Right atrium auricular region (tissue), 2 donors: Measurements from ENCODE around the gene SEMA3C. TPM values are rescaled to one million over a fixed set of nuclear protein-coding genes. Genes with fewer than 3 reads are reported as not detected.
A peak's percentile ranks its signal among the peaks of the same experiment; 100 is the strongest.

Source experiments
- DNase-seq: peaks from one replicate; pipeline ENCODE4 v3.0.0-alpha.2; 2019; ENCODE audit warnings: low spot score
- H3K27ac ChIP-seq, 2 donors: fragments of 200-600 bp; sonication (generic); 1 replicate in 1 of 2; 2 replicates in 1 of 2; pipeline ENCODE4 v1.5.1; 2016 to 2019
- H3K27me3 ChIP-seq, 2 donors: fragments of 200-600 bp; sonication (generic); one replicate each; pipeline versions ENCODE4 v1.5.1 to v1.6.0; 2017 to 2019
- H3K36me3 ChIP-seq: fragments of 200-600 bp; sonication (generic); one replicate; pipeline ENCODE4 v1.5.1; 2016
- H3K4me1 ChIP-seq, 2 donors: fragments of 200-600 bp; sonication (generic); one replicate each; pipeline versions ENCODE4 v1.5.1 to v1.6.0; 2017 to 2019
- H3K4me3 ChIP-seq, 2 donors: fragments of 200-600 bp; sonication (generic); 1 replicate in 1 of 2; 2 replicates in 1 of 2; pipeline ENCODE4 v1.5.1; 2017 to 2019; ENCODE audit warnings: mild to moderate bottlenecking in 1 of 2, moderate library complexity in 1 of 2
- H3K9me3 ChIP-seq, 2 donors: fragments of 200-600 bp; sonication (generic); one replicate each; pipeline ENCODE4 v1.5.1; 2019
- total RNA-seq, 2 donors: library from RNA; depleted of rRNA; stranded (reverse); fragments of >200 nt; gene quantifications; one replicate each; pipeline ENCODE4 v1.1.0, GENCODE V29; 2016
- TF ChIP-seq, protein P1 (sequence below), 2 donors: fragments of 200-600 bp; sonication (generic); IDR thresholded peaks; one replicate each; pipeline ENCODE4 v1.5.1; 2019; ENCODE audit warnings: antibody characterized with exemption in 2 of 2

SEMA3C gene
- total RNA-seq, 2 donors from 2014 or later: 58.3 to 61.6 TPM

DNA sequence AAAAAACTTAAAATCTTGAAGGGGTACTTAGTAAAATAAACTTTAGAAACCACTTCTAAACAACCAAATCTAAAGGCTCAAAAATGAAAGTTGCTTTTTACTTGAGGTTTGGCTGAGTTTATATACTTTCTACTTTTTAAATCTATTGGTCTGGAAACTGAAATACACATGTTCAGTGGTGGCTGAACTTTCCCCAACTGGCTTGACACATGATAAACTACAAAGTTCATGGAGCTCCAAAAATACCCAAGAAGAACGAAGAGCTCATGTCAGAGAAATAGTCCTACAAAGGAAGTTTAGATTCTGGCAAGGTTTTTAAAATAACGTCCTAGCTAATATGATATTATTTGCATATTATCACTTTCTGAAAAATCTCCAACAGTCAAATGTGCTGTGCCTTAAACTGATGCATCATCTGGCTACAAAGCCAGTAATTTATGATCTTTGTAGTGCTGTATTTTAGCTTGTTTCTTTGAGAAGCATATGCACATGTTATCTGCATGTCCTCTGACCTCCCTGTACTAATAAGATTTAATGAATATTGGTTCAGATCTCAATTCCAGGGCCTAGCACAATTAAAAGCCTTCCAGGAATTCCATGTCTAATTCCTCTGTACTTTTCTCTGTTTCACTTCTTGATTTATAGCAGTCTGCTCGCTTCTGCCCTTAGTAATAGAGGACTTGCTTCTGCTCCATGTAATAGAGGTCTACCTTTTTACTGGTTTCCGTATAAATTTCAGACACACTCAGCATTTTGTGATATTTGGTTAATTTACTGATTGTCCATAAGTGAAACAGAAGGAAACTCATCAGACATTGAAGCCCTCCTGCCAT is 28.2 kb downstream of the SEMA3C start:
- Histone ChIP-seq H3K27ac (peak overlapping the region in 1 of 2 donors; percentile 7), H3K4me3 (no peak overlapping the region)

DNA sequence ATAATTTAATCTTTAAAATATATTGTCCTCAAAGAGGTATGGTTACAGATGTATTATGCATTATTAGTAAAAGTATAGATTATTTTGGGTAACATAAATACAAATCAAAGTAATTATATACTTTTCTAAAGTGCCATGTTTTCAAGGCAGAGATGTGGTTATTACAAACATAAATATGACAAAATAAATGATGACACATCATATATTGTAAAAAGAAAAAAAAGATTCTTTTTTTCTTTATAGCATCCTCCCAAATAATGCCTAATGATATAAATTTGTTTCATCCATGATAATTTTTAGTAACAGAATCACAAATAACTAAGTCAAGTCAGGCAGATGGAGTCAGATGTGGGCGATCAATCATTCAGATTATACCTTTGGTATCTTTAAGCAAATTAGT is 29.3 kb downstream of the SEMA3C start:
- H3K36me3 ChIP-seq: no peaks in the 10 kb centered on the region
- no peak overlapping the region for H3K4me3 ChIP-seq
- peaks cover 0 to 4% of the 10 kb centered on the region in 2 donors for H3K4me1 ChIP-seq
- H3K27ac ChIP-seq: no peak overlapping the region
- TF ChIP-seq, protein P1, sequence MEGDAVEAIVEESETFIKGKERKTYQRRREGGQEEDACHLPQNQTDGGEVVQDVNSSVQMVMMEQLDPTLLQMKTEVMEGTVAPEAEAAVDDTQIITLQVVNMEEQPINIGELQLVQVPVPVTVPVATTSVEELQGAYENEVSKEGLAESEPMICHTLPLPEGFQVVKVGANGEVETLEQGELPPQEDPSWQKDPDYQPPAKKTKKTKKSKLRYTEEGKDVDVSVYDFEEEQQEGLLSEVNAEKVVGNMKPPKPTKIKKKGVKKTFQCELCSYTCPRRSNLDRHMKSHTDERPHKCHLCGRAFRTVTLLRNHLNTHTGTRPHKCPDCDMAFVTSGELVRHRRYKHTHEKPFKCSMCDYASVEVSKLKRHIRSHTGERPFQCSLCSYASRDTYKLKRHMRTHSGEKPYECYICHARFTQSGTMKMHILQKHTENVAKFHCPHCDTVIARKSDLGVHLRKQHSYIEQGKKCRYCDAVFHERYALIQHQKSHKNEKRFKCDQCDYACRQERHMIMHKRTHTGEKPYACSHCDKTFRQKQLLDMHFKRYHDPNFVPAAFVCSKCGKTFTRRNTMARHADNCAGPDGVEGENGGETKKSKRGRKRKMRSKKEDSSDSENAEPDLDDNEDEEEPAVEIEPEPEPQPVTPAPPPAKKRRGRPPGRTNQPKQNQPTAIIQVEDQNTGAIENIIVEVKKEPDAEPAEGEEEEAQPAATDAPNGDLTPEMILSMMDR (IDR thresholded peaks at IDR 0.05): no peak
- no peaks in the 10 kb centered on the region for H3K9me3 ChIP-seq
- DNase-seq: no peak
- no peaks in the 10 kb centered on the region for H3K27me3 ChIP-seq

More for the DNA sequence above, 28.2 kb downstream of the SEMA3C start:
- Histone ChIP-seq H3K9me3 (no peaks in the 10 kb centered on the region), H3K4me1 (peaks cover 0 to 4% of the 10 kb centered on the region in 2 donors), H3K36me3 (no peaks in the 10 kb centered on the region), H3K27me3 (no peaks in the 10 kb centered on the region)
- TF ChIP-seq, protein P1 (IDR thresholded peaks at IDR 0.05): no peak
- DNase-seq: no peak

DNA sequence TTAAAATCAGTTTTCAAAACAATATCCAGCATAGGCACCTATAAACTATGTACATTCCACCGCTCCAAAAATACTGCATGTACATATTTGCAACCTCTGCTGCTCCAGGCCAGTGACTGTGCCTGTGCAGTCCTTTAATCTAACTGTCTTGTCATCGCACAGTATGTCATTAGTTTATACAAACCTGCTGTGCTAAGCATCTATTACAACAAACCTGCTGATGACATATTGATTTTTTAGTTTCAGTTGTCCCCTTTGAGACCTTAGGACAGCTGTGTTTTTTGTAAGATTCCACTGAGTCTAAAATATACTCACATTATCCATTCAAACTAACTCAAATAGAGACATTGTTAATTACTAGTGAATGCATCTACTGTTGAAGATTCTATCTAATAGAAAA is 33.1 kb downstream of the SEMA3C start:
- Histone ChIP-seq H3K4me3 (no peak overlapping the region), H3K27ac (no peak overlapping the region), H3K36me3 (no peaks in the 10 kb centered on the region), H3K27me3 (no peaks in the 10 kb centered on the region), H3K9me3 (no peaks in the 10 kb centered on the region), H3K4me1 (peaks cover 0 to 12% of the 10 kb centered on the region in 2 donors)
- TF ChIP-seq, protein P1 (IDR thresholded peaks at IDR 0.05): no peak
- DNase-seq: no peak

- no peak overlapping the region for H3K4me3 ChIP-seq
- H3K27me3 ChIP-seq: no peaks in the 10 kb centered on the region
- DNase-seq: no peak
- TF ChIP-seq, protein P1 (IDR thresholded peaks at IDR 0.05): no peak
- no peaks in the 10 kb centered on the region for H3K9me3 ChIP-seq
- H3K27ac ChIP-seq: peak overlapping the region in 1 of 2 donors; percentile 68
- no peaks in the 10 kb centered on the region for H3K36me3 ChIP-seq
- H3K4me1 ChIP-seq: peaks cover 0 to 11% of the 10 kb centered on the region in 2 donors
Measured at GRCh38 chr7:80884511-80885195, 34.2 kb downstream of the SEMA3C start.

DNA sequence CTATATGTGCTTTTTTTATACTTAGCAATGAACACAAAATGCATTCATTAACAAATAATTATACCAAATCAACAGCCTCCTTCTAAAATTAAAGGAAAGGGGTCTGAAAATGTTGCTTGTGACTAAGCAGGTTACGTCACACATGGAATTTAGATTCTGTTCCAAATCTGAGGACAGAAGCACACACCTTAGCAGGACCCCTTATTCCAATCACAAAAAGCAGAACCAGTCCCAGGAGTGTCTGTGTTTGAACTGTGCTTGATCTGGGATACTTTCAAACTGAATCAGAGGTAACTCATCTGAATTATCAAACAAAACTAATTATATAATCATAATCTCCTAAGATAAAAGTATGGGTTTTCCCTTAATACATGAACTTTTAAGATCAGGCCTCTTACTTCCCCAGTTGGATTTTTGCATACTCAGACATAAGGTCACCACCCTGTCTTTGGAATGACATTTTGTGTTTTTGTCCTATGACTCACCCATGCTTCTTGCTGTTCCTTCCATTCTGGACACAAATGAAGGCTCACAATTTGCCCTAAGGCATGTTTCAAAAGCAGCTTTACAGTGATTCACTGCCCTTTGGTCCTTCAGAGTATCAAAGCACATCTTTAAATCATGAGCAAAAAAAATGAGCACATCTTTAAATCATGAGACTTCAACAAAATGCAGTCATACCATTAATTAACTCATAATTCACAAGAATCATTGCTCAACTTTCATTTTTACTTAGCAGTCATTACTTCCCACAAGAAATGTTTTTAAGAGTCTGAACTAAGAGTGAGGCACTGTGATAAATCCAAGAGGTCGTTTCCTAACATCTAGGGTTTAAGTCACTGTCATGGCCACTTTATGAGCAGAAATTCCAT is 35.5 kb downstream of the SEMA3C start:
- Histone ChIP-seq H3K4me3 (no peak overlapping the region), H3K4me1 (peaks cover 0 to 11% of the 10 kb centered on the region in 2 donors)

More for the DNA sequence above, 35.5 kb downstream of the SEMA3C start:
- Histone ChIP-seq H3K36me3 (no peaks in the 10 kb centered on the region), H3K27me3 (no peaks in the 10 kb centered on the region), H3K27ac (peak overlapping the region; percentile 53 to 68), H3K9me3 (no peaks in the 10 kb centered on the region)
- no peak for DNase-seq
- TF ChIP-seq, protein P1 (IDR thresholded peaks at IDR 0.05): no peak
